Right atrium auricular region (tissue), 2 donors: ENCODE measurements around the gene C4BPA. TPM values are rescaled to one million over a fixed set of nuclear protein-coding genes. Genes with fewer than 3 reads are reported as not detected.

ENCODE experiments used
- DNase-seq: peaks from one replicate; pipeline ENCODE4 v3.0.0-alpha.2; 2019; ENCODE audit warnings: low spot score
- H3K27ac ChIP-seq, 2 donors: fragments of 200-600 bp; sonication (generic); 1 replicate in 1 of 2; 2 replicates in 1 of 2; pipeline ENCODE4 v1.5.1; 2016 to 2019
- H3K27me3 ChIP-seq, 2 donors: fragments of 200-600 bp; sonication (generic); one replicate each; pipeline versions ENCODE4 v1.5.1 to v1.6.0; 2017 to 2019
- H3K36me3 ChIP-seq: fragments of 200-600 bp; sonication (generic); one replicate; pipeline ENCODE4 v1.5.1; 2016
- H3K4me1 ChIP-seq, 2 donors: fragments of 200-600 bp; sonication (generic); one replicate each; pipeline versions ENCODE4 v1.5.1 to v1.6.0; 2017 to 2019
- H3K4me3 ChIP-seq, 2 donors: fragments of 200-600 bp; sonication (generic); 1 replicate in 1 of 2; 2 replicates in 1 of 2; pipeline ENCODE4 v1.5.1; 2017 to 2019; ENCODE audit warnings: mild to moderate bottlenecking in 1 of 2, moderate library complexity in 1 of 2
- H3K9me3 ChIP-seq, 2 donors: fragments of 200-600 bp; sonication (generic); one replicate each; pipeline ENCODE4 v1.5.1; 2019
- total RNA-seq, 2 donors: library from RNA; depleted of rRNA; stranded (reverse); fragments of >200 nt; gene quantifications; one replicate each; pipeline ENCODE4 v1.1.0, GENCODE V29; 2016
- TF ChIP-seq, protein P1 (sequence below), 2 donors: fragments of 200-600 bp; sonication (generic); IDR thresholded peaks; one replicate each; pipeline ENCODE4 v1.5.1; 2019; ENCODE audit warnings: antibody characterized with exemption in 2 of 2

Gene C4BPA
- total RNA-seq, 2 donors from 2014 or later = 3.6 TPM; not detected in 1

GRCh38 chr1:207084232-207084631 lies 19.8 kb upstream of the C4BPA start:
- TF ChIP-seq, protein P1, sequence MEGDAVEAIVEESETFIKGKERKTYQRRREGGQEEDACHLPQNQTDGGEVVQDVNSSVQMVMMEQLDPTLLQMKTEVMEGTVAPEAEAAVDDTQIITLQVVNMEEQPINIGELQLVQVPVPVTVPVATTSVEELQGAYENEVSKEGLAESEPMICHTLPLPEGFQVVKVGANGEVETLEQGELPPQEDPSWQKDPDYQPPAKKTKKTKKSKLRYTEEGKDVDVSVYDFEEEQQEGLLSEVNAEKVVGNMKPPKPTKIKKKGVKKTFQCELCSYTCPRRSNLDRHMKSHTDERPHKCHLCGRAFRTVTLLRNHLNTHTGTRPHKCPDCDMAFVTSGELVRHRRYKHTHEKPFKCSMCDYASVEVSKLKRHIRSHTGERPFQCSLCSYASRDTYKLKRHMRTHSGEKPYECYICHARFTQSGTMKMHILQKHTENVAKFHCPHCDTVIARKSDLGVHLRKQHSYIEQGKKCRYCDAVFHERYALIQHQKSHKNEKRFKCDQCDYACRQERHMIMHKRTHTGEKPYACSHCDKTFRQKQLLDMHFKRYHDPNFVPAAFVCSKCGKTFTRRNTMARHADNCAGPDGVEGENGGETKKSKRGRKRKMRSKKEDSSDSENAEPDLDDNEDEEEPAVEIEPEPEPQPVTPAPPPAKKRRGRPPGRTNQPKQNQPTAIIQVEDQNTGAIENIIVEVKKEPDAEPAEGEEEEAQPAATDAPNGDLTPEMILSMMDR (IDR thresholded peaks at IDR 0.05) = no peak
- Histone ChIP-seq H3K9me3 (no peaks in the 10 kb centered on the region), H3K4me1 (peaks cover 0 to 7% of the 10 kb centered on the region in 2 donors), H3K27me3 (no peaks in the 10 kb centered on the region), H3K27ac (no peak overlapping the region), H3K4me3 (no peak overlapping the region), H3K36me3 (peaks cover 10% of the 10 kb centered on the region)
- no peak for DNase-seq

DNA sequence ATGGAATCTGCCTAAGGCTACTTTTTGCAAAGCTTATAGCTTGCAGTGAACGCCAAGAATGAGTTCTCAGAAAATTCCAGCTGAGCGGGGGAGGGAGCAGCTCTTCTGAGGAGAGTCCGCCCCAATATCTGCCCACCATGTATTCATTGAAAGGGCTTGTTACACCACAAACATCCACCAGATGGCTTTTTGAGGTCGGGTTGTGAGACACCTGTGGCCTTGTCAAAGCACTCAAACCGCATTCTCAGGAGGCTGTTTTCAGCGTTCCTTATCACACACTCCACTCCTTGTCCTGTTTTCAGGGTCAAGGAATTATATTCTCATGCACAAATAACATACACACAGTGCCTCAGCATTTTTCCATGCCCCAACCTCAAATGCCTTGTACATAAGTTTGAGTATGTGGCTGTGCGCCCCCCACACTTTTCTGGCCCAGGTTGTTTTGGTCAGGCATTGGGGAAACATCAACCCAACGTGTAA lies 19.3 kb upstream of the C4BPA start:
- Histone ChIP-seq H3K4me1 (peaks cover 0 to 7% of the 10 kb centered on the region in 2 donors), H3K27ac (no peak overlapping the region), H3K9me3 (no peaks in the 10 kb centered on the region), H3K27me3 (no peaks in the 10 kb centered on the region), H3K36me3 (peaks cover 5% of the 10 kb centered on the region), H3K4me3 (no peak overlapping the region)
- TF ChIP-seq, protein P1 (IDR thresholded peaks at IDR 0.05) = peak; percentile 44 to 75
- no peak for DNase-seq

- TF ChIP-seq, protein P1 (IDR thresholded peaks at IDR 0.05) = no peak
- no peak overlapping the region for H3K4me3 ChIP-seq
- no peak for DNase-seq
- no peak overlapping the region for H3K27ac ChIP-seq
- peaks cover 0 to 7% of the 10 kb centered on the region in 2 donors for H3K4me1 ChIP-seq
- H3K27me3 ChIP-seq = no peaks in the 10 kb centered on the region
- no peaks in the 10 kb centered on the region for H3K9me3 ChIP-seq
- no peaks in the 10 kb centered on the region for H3K36me3 ChIP-seq
These were observed 18.1 kb upstream of the C4BPA start for GRCh38 chr1:207085887-207086286.

DNA sequence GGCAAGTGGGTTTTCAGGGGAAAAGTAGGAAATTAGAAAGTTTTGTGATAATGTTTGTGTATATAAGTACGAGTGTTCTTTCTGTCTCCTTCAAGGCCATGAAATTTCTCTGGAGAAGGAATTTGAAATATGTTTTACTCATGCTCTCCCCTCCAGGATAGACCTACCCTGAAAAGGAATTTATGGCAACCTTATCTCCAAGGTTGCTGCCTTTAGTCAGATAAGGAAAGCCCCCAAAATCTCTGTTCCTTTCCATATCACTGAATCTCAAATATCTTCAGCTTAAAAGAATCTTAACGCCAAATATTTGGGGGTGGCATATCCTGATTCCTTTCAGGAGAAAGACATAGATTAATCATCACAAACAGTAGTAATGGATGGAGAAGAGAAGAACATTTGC lies 15.9 kb upstream of the C4BPA start:
- no peak for DNase-seq
- Histone ChIP-seq H3K9me3 (no peaks in the 10 kb centered on the region), H3K27me3 (no peaks in the 10 kb centered on the region), H3K27ac (no peak overlapping the region), H3K4me3 (no peak overlapping the region), H3K36me3 (no peaks in the 10 kb centered on the region), H3K4me1 (peaks cover 0 to 7% of the 10 kb centered on the region in 2 donors)
- TF ChIP-seq, protein P1 (IDR thresholded peaks at IDR 0.05) = no peak

GRCh38 chr1:207088701-207089626 lies 15.1 kb upstream of the C4BPA start, which contains the start of gene C4BPB:
TSS of gene C4BPB (plus strand) at chr1:207088860. CDS start at chr1:207089532, 672 bp downstream.
- no peaks in the 10 kb centered on the region for H3K9me3 ChIP-seq
- no peak within 1 kb of the TSS for H3K4me3 ChIP-seq
- TF ChIP-seq, protein P1 (IDR thresholded peaks at IDR 0.05) = no peak

More at GRCh38 chr1:207088701-207089626, 15.1 kb upstream of the C4BPA start, which contains the start of gene C4BPB:
- Histone ChIP-seq H3K4me1 (peaks cover 0 to 7% of the 10 kb centered on the region in 2 donors), H3K36me3 (no peaks in the 10 kb centered on the region), H3K27ac (no peak within 1 kb of the TSS), H3K27me3 (no peaks in the 10 kb centered on the region)
- DNase-seq = no peak
